ENCODE results near the gene FOXQ1. TPM values are rescaled to one million over a fixed set of nuclear protein-coding genes. Genes with fewer than 3 reads are reported as not detected.
A peak's percentile ranks its signal among the peaks of the same experiment; 100 is the strongest.

Gene FOXQ1
- total and polyA plus RNA-seq, 9 of the 15 experiments (the other 6 are each of a cell fraction or from before 2014, with no cell fraction given) = not detected

DNA sequence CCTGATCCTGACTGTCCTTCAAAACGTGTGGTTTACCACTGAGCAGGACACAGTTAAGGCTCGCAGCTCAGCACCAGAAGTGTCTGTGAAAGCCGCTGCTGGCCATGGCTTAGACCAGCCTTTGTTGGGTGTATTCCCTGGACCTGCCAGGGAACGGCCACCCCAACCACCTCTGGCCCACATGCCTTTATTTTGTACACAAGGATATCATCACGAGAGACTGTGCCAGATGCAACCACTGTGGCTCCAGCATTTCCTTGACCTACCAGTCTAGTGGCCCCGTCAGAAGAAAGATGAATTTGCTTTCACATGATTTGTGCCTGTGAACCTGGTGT is 49.2 kb upstream of the FOXQ1 start:
- no peak for FAIRE-seq
- CTCF ChIA-PET (ENCODE audit: low intra/inter-chr PET ratio) = no interaction called here
- ATAC-seq = no peak
- no peak overlapping the region for H2AFZ ChIP-seq (ENCODE audit: low read depth, low read length)
- intact Hi-C loops (cut with micrococcal nuclease) (no loop called here), in situ Hi-C loops (cut with MboI) (no loop called here)
- DNase-seq (ENCODE audit: extremely low read depth in 1 of 4, low spot score in 3 of 4) = no peak
- H3K9me1 ChIP-seq (ENCODE audit: control insufficient read depth, insufficient read depth, low read length) = no peaks in the 10 kb centered on the region
- no peaks in the 10 kb centered on the region for H3K4me1 ChIP-seq (replicated peaks in 1 of 2; ENCODE audit: control insufficient read depth in 2 of 2, insufficient read depth in 2 of 2, low read length in 2 of 2)
- H3K9me3 ChIP-seq (replicated peaks; ENCODE audit: control insufficient read depth, insufficient read depth, low read depth, low read length) = no peaks in the 10 kb centered on the region
- no peak overlapping the region for H3K4me3 ChIP-seq
- H4K20me1 ChIP-seq (replicated peaks; ENCODE audit: control insufficient read depth, insufficient read depth, low read length) = no peaks in the 10 kb centered on the region
- BruUV-seq (replicated peaks) = no TSS peak
- TF ChIP-seq BRF1 (IDR thresholded peaks at IDR 0.05; ENCODE audit: borderline replicate concordance, extremely low read depth, insufficient read length) = no peak
- no peak for TF ChIP-seq MTA3 (IDR thresholded peaks at IDR 0.05; ENCODE audit: borderline replicate concordance)
- no peak overlapping the region for H3K27ac ChIP-seq (ENCODE audit: extremely low read depth, low read depth, low read length)
- no peaks in the 10 kb centered on the region for H3K36me3 ChIP-seq (ENCODE audit: control insufficient read depth, insufficient read depth, low read length)
- WGBS (ENCODE audit: insufficient coverage, low coverage, missing lambda C conversion rate) = 0% methylated on average over 6 of the region's 6 CpGs
- no peak overlapping the region for H3K4me2 ChIP-seq (ENCODE audit: insufficient read depth, low read length)
- POLR2A ChIA-PET = interaction anchor here (0.5 kb wide), 1 partner anchor 1845 kb away, joined by 3 read pairs; no protein-coding TSS in a partner anchor
- H3K79me2 ChIP-seq (ENCODE audit: control insufficient read depth, insufficient read depth, low read length) = no peaks in the 10 kb centered on the region
- H3K9ac ChIP-seq (ENCODE audit: insufficient read depth in 1 of 2, low read depth in 2 of 2, low read length in 2 of 2) = no peak overlapping the region
- H3K27me3 ChIP-seq (ENCODE audit: control insufficient read depth in 2 of 2, insufficient read depth in 2 of 2, low read length in 2 of 2) = peaks cover 0 to 22% of the 10 kb centered on the region in 2 experiments; a peak in 2 of 5 replicates

DNA sequence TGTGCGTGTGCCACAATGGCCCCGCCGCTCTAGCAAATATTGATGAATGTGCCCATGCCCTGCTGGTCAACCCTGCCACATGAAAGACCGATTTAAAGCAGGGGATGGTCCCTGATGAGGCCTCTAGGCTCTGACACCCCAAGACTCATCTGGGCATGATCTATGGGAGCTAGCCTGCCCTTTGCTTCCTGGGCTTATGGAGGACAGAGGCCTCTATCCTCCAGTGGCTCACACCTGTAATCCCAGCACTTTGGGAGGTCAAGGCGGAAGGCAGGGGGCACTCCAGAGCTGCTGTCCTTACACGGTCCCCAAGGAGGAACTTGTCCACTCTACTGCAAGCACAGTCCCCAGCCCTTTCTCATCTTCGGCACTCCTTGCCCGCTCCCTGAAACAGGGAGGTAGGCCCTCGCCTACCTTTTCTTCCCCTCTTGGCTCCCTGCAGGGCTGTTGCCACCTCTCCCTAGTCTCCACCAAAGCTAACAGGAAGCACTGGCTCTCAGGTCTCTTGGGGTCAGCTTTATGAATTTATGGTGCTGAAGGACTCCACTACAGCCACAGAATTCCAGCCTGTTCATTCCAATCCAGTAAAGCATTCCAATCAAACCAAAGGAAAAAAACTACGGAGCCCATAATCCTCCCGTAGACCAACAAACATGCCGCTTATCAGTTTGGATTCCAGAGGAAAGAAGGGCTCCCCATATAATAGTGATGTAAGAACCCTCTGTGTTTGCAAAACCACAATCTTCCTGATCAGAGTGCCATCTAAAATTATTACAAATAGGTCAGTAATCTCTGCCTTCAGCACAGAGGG is 48.7 kb upstream of the FOXQ1 start:
- FAIRE-seq = no peak
- Histone ChIP-seq H2AFZ (ENCODE audit: low read depth, low read length) (no peak overlapping the region), H3K79me2 (ENCODE audit: control insufficient read depth, insufficient read depth, low read length) (no peaks in the 10 kb centered on the region), H3K4me2 (ENCODE audit: insufficient read depth, low read length) (no peak overlapping the region), H3K9me1 (ENCODE audit: control insufficient read depth, insufficient read depth, low read length) (no peaks in the 10 kb centered on the region), H3K27me3 (ENCODE audit: control insufficient read depth in 2 of 2, insufficient read depth in 2 of 2, low read length in 2 of 2) (peaks cover 0 to 19% of the 10 kb centered on the region in 2 experiments; a peak in 2 of 5 replicates), H3K4me1 (replicated peaks in 1 of 2; ENCODE audit: control insufficient read depth in 2 of 2, insufficient read depth in 2 of 2, low read length in 2 of 2) (no peaks in the 10 kb centered on the region), H3K36me3 (ENCODE audit: control insufficient read depth, insufficient read depth, low read length) (no peaks in the 10 kb centered on the region), H3K27ac (ENCODE audit: extremely low read depth, low read depth, low read length) (no peak overlapping the region), H3K9ac (ENCODE audit: insufficient read depth in 1 of 2, low read depth in 2 of 2, low read length in 2 of 2) (no peak overlapping the region), H3K9me3 (replicated peaks; ENCODE audit: control insufficient read depth, insufficient read depth, low read depth, low read length) (no peaks in the 10 kb centered on the region), H3K4me3 (no peak overlapping the region), H4K20me1 (replicated peaks; ENCODE audit: control insufficient read depth, insufficient read depth, low read length) (no peaks in the 10 kb centered on the region)
- ChIA-PET CTCF (ENCODE audit: low intra/inter-chr PET ratio) (no interaction called here), POLR2A (interaction anchor here (0.5 to 0.6 kb wide), 3 partner anchors 376 to 1845 kb away, joined by 3 read pairs; no protein-coding TSS in a partner anchor)
- BruUV-seq (replicated peaks) = no TSS peak
- peak; percentile 78; the same call in 2 of the 3 replicates for ATAC-seq
- WGBS (ENCODE audit: insufficient coverage, low coverage, missing lambda C conversion rate) = 2% methylated on average over 12 of the region's 12 CpGs
- DNase-seq (ENCODE audit: extremely low read depth in 1 of 4, low spot score in 3 of 4) = peak in 1 of 4 experiments; percentile 18
- in situ Hi-C loops (cut with MboI) (no loop called here), intact Hi-C loops (cut with micrococcal nuclease) (no loop called here)
- no peak for TF ChIP-seq ZNF274 (IDR thresholded peaks at IDR 0.05; ENCODE audit: borderline replicate concordance, low read depth, low read length)
- no peak for TF ChIP-seq NR1H2 (CRISPR knock-in tag; IDR thresholded peaks at IDR 0.05)
- TF ChIP-seq, protein P1, sequence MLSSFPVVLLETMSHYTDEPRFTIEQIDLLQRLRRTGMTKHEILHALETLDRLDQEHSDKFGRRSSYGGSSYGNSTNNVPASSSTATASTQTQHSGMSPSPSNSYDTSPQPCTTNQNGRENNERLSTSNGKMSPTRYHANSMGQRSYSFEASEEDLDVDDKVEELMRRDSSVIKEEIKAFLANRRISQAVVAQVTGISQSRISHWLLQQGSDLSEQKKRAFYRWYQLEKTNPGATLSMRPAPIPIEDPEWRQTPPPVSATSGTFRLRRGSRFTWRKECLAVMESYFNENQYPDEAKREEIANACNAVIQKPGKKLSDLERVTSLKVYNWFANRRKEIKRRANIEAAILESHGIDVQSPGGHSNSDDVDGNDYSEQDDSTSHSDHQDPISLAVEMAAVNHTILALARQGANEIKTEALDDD (IDR thresholded peaks at IDR 0.05) = no peak
- TF ChIP-seq RAD21 (CRISPR knock-in tag; conservative IDR thresholded peaks at IDR 0.05 in 1 of 2, IDR thresholded peaks at IDR 0.05 in 1 of 2) = peak in 1 of 2 experiments; percentile 30; a peak in 1 of 4 replicates

Data from K562 (cell line).